Stimulated activated CD8-positive, alpha-beta memory T cell treated with anti-CD3 and anti-CD28 coated beads, Interleukin-2, amount 100 ng/mL, for 48 hours (primary cell): ENCODE measurements around the gene KANSL3.
A peak's percentile ranks its signal among the peaks of the same experiment; 100 is the strongest.
"Not testable (repeated sequence)": the region's sequence is repeated elsewhere in the genome, so short reads cannot be mapped to it uniquely, and the experiment has no call there.

Experiments used
- DNase-seq, 2 donors: peaks; one replicate each; pipeline ENCODE4 v3.0.0-alpha.2; 2020; ENCODE audit warnings: low read depth in 2 of 2

Gene KANSL3

GRCh38 chr2:96638144-96639121 is at the start of gene KANSL3:
Gene KANSL3, minus strand, starts transcription at chr2:96638312. Its CDS starts 1,177 bp downstream, at chr2:96637135.
- DNase-seq = peak; percentile 85 to 87

DNA sequence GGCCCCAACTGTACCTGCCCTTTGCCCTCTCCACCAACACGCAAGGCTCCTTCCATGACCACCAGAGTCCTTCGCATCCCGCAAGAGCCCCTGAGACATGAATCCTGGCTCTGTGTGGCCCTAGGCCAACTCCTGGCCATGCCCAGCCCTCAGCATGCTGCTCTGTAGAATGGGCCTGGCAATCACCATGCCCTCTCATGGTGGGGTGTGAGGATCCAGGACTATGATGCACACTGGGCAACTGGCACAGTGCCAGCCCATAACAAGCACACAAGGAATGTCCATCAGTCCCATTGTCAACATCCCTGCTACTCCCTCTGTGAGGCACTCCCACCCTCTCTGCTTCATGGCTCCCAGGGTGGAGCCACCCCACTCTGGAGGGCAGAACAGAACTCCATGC is 49.2 kb upstream of the KANSL3 start:
- DNase-seq = no peak

- DNase-seq = no peak
Observed at GRCh38 chr2:96685577-96686459, 47.7 kb upstream of the KANSL3 start.

- DNase-seq = no peak
Observed at GRCh38 chr2:96684883-96685576, 46.9 kb upstream of the KANSL3 start.

DNA sequence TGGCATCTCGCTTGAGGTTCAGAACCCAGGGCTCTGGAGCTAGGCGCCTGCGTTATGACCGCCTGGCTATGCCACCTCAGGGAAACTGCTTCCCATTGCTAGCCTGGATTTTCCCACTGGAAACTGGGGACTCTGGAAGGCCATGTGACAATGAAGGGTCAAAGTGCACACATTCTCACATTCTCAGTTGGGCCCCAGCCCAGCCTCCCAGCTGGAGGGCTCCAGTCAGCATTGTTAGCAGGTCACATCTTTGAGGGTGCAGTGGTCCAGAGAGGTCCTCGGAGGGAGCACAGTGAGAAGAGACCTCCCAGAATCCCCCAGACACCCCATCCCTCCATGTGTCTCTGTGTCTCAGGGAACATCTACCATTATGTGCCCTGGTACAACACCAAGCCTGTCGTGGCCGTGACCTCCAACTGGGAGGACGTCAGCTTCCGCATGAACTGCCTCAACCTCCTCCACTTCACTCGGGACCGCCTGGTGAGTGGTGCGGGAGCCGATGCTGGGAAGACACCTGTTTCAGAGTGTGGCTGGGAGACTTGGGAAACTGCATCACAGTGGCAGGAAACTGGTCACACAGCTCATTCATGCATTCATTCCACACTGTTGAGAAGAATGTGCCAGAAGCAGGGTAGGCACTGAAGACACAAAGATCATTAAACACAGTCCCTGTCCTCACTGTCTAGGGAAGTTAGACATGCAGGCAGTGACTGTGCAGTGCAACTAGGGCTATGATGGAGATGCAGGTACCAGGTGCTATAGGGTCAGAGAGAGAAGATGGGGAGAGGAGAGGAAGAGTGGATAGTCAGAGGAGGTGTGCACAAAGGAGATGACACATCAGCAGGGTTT is 46.1 kb upstream of the KANSL3 start:
- DNase-seq = no peak

DNA sequence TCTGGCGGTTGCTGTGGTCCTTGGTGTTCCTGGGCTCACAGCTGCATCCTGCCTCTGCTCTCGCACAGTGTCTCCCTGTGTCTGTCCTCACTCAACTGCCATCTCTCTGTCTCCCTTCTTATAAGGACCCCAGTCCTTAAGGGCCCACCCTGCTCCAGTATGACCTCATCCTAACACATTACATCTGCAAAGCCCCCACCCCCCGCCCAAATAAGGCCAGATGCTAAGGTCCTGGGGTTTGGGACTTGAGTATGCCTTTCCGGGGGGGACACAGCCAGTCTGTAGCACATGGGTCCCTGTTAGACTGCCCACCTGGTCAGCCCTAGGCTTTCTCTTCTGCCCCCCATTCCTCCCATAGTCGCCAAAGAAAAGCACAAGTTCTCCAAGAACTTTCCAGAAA is 45.2 kb upstream of the KANSL3 start:
- no peak for DNase-seq

GRCh38 chr2:96681540-96681939 is 43.4 kb upstream of the KANSL3 start:
- no peak for DNase-seq

GRCh38 chr2:96680561-96681141 is 42.5 kb upstream of the KANSL3 start:
- no peak for DNase-seq

DNA sequence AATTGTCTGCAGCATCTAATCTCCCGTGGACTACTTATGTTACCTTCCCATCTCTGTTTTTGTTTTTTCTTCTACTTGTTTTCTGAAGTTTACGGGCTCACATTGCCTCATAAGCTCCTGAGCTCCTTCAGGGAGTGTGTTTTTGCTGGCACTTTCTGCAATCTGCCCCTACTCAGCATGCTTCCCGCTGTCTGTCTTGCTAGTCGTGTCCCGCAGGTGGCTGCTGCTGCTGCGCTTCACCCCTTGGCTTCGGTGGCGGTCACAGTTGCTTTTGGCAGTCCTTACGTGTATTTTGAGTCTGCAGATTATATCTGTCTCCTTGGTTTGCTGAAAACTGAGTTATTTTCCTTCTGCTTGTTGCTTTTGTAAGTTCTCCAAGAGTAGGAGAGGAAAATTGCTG is 41.7 kb upstream of the KANSL3 start:
- DNase-seq = no peak

- no peak for DNase-seq
Observed at GRCh38 chr2:96669539-96670215, 31.6 kb upstream of the KANSL3 start.

DNA sequence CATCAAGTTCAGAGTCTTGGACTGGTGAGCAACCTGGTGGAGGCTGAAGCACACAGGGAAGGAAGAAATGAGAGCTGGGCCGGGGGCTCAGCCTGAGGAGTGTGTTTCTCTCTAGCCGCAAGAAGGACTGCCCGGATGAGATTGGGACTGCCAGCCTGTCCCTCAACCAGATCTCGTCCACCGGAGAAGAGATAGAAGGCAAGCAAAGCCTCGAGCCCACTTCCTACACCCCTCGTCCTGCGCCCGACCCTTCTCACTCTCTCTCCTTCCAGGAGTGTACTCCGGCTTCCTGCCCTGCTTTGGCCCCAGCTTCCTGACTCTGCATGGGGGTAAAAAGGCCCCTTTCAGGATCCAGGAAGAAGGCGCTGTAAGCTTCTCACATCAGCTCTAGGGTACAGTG is 30.7 kb upstream of the KANSL3 start:
- no peak for DNase-seq

- DNase-seq = not testable (repeated sequence)
Observed at GRCh38 chr2:96665717-96666116, 27.6 kb upstream of the KANSL3 start.

- no peak for DNase-seq
Observed at GRCh38 chr2:96665083-96665569, 27.0 kb upstream of the KANSL3 start.

GRCh38 chr2:96664366-96664925 is 26.3 kb upstream of the KANSL3 start:
- no peak for DNase-seq

DNA sequence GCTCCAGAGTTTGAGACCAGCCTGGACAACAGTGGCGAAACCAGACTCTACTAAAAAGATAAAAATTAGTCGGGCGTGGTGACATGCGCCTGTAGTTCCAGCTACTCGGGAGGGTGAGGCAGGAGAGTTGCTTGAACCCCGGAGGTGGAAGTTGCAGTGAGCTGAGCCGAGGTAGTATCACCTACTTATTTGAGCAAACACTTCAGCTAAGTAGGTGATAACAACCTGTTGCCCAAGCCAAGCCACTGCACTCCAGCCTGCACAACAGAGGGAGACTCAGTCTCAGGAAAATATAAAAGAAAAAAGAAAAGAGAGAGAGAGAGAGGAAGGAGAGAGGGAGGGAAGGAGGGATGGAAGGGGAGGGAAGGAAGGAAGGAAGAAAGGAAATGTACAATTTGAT is 25.7 kb upstream of the KANSL3 start:
- no peak for DNase-seq

DNA sequence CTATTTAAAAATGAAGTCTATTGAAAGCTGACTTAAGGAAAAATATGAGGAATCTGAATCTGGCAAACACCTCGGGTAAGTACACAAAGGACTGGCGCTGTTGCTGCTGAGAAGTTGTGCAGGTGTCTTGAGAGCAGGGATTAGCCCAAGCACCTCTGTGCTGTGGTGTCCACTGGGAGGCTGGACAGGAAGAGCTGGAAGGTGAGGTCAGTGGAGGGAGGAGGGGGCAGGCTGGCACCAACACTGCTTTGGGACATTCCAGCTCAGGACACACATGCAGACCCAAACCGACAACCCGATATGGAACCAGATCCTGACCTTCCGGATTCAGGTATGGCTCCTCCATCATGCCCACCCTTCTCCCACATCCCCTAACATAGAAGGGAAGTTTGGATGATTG is 25.1 kb upstream of the KANSL3 start:
- no peak for DNase-seq

DNA sequence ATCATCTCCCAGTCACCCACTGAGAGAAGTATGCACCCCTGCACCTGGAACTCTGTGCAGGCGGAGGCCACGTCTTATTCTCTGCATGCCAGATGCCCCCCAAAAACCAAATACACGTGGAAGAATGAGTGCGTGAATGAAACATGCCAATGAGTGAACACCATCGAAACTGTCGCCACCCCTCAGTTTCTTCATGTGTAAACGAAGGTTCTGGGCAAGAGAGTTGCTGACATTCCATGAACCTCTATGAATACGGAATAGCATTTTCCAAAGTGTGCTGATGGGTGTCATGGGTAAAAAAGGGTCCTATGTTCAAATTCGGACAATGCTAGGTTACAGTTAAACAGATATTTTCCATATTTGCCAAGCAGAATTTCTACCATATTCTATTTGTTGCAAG is 24.2 kb upstream of the KANSL3 start:
- DNase-seq = no peak

DNA sequence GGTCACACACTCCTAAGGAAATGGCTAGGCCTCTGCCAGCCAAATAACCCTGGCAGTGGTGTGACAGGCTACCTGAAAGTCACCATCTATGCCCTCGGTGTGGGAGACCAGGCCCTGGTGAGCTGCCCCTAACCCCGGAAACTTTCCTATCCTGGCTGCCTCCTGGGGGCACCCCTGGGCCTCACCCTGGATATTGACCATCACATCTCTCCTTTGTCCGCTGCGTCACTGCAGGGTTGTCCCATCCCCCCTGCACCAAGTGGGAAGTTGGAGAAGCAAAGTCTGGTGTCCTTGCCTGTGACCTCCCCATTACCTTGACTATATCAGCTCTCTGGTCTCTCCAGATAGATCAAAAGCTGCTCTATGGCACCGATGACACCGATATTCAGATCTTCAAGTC is 23.2 kb upstream of the KANSL3 start:
- no peak for DNase-seq

DNA sequence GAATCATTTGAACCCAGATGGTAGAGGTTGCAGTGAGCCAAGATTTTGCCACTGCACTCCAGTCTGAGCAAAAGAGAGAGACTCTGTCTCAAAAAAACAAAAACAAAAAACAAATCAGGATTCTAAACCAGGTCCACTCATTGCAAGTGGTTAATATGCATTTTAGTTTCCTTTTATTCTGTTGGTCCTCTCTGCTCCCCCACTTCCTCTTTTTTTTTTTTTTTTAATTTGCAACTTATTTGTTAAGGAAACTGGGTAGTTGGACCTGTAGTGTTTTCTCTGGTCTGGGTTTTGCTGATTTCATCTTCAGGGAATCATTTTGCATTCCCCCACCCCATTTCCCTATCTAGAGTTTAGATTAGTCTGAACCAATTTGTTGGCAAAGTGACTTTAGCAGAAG is 18.4 kb upstream of the KANSL3 start:
- no peak for DNase-seq

GRCh38 chr2:96655526-96655925 is 17.4 kb upstream of the KANSL3 start:
- no peak for DNase-seq
